Chondrocyte (in vitro differentiated cells): ENCODE results near the gene TADA2B. TPM values are rescaled to one million over a fixed set of nuclear protein-coding genes. Genes with fewer than 3 reads are reported as not detected.

ENCODE experiments used
- DNase-seq: peaks from one replicate; pipeline ENCODE4 v3.0.0; 2021; ENCODE audit warnings: mixed read lengths, low spot score
- H3K27ac Mint-ChIP-seq: one replicate; pipeline ENCODE4 v1.8.0; 2021; ENCODE audit warnings: mild to moderate bottlenecking, moderate library complexity, mixed read lengths; ENCODE audit not compliant: unreplicated experiment
- H3K27me3 Mint-ChIP-seq: 2 replicates; pipeline ENCODE4 v1.8.0; 2021; ENCODE audit warnings: low read depth, mixed read lengths
- H3K36me3 Mint-ChIP-seq: 2 replicates; pipeline ENCODE4 v1.8.0; 2021; ENCODE audit warnings: low read depth, mixed read lengths
- H3K4me1 Mint-ChIP-seq: 2 replicates; pipeline ENCODE4 v1.8.0; 2021; ENCODE audit warnings: low read depth, mild to moderate bottlenecking, mixed read lengths
- H3K4me3 Mint-ChIP-seq: one replicate; pipeline ENCODE4 v1.8.0; 2021; ENCODE audit warnings: mild to moderate bottlenecking, moderate library complexity, mixed read lengths; ENCODE audit not compliant: unreplicated experiment
- H3K9me3 Mint-ChIP-seq: 2 replicates; pipeline ENCODE4 v1.8.0; 2021; ENCODE audit warnings: low read depth, mixed read lengths
- total RNA-seq: library from RNA; stranded (reverse); gene quantifications from 3 replicates; pipeline ENCODE4 v1.2.1, GENCODE V29; 2021
- TF ChIP-seq, protein P1 (sequence below): fragments of 200-600 bp; sonication (generic); IDR thresholded peaks from 2 replicates; pipeline ENCODE4 v1.5.0; 2021; ENCODE audit warnings: antibody characterized with exemption, mild to moderate bottlenecking, moderate library complexity

TADA2B gene
- total RNA-seq, 1 donor from 2014 or later: 18.5 TPM

GRCh38 chr4:7052313-7052712 lies 9.1 kb downstream of the TADA2B start:
- Mint-ChIP-seq H3K4me1 (peaks cover 6% of the 10 kb centered on the region), H3K27ac (no peak overlapping the region), H3K4me3 (no peak overlapping the region), H3K9me3 (no peaks in the 10 kb centered on the region), H3K36me3 (peaks cover 9% of the 10 kb centered on the region), H3K27me3 (no peaks in the 10 kb centered on the region)
- no peak for DNase-seq
- TF ChIP-seq, protein P1, sequence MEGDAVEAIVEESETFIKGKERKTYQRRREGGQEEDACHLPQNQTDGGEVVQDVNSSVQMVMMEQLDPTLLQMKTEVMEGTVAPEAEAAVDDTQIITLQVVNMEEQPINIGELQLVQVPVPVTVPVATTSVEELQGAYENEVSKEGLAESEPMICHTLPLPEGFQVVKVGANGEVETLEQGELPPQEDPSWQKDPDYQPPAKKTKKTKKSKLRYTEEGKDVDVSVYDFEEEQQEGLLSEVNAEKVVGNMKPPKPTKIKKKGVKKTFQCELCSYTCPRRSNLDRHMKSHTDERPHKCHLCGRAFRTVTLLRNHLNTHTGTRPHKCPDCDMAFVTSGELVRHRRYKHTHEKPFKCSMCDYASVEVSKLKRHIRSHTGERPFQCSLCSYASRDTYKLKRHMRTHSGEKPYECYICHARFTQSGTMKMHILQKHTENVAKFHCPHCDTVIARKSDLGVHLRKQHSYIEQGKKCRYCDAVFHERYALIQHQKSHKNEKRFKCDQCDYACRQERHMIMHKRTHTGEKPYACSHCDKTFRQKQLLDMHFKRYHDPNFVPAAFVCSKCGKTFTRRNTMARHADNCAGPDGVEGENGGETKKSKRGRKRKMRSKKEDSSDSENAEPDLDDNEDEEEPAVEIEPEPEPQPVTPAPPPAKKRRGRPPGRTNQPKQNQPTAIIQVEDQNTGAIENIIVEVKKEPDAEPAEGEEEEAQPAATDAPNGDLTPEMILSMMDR: no peak

DNA sequence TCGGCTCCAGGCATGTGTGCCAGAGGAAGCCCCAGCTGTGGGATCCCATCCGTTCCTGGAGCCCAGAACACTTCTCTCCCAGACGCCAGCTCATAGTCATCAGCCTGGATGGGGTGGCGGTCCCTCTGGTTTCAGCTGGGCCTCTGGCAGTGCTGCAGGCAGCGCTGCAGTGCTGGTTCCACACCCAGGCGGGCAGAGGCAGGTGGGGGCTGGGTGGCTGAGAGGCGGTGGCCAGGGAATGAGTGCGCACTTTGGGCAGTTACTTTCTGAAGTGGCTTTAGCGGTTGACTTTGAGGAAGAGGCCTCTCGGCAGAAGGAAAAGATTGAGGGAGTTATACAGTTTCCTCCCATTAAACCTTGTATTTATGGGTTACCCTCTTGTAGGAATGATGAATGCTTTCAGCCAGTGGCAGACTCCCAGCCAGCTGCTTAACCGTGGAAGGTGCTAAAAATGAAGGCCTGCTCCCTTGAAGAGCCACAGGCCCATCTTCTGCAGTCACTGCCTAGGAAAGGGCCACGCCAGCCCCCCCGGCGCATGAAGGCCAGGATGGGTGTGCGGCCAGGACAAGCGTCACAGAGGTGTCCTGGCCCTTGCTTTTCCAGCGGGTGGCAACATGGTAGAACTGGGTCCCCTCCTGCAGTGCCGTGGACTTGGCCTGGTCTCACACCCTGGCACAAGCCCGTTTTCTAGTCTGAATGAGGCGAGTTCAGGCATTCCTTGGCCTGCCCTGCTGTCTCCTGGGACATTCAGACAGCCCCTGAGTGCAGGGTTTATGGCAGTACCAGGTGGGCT lies 9.9 kb downstream of the TADA2B start:
- Mint-ChIP-seq H3K9me3 (no peaks in the 10 kb centered on the region), H3K36me3 (peaks cover 11% of the 10 kb centered on the region), H3K27me3 (no peaks in the 10 kb centered on the region), H3K4me3 (no peak overlapping the region), H3K4me1 (peaks cover 6% of the 10 kb centered on the region), H3K27ac (peak overlapping the region; percentile 22)
- TF ChIP-seq, protein P1: no peak
- no peak for DNase-seq

DNA sequence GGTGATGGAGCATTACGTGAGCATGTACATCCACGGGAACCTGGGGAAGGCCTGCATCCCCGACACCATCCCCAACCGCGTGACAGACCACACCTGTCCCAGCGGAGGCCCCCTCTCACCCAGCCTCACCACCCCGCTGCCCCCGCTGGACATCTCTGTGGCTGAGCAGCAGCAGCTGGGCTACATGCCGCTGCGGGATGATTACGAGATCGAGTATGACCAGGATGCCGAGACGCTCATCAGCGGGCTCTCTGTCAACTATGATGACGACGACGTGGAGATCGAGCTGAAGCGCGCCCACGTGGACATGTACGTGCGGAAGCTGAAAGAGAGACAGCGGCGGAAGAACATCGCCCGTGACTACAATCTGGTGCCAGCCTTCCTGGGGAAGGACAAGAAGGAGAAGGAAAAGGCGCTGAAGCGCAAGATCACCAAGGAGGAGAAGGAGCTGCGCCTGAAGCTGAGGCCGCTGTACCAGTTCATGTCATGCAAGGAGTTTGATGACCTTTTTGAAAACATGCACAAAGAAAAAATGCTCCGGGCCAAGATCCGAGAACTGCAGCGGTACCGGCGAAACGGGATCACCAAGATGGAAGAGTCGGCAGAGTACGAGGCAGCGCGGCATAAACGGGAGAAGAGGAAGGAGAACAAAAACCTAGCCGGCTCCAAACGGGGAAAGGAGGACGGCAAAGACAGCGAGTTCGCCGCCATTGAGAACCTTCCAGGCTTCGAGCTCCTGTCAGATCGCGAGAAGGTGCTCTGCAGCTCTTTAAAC lies 11.1 kb downstream of the TADA2B start:
- Mint-ChIP-seq H3K9me3 (no peaks in the 10 kb centered on the region), H3K4me1 (peaks cover 6% of the 10 kb centered on the region), H3K36me3 (peaks cover 11% of the 10 kb centered on the region), H3K27ac (no peak overlapping the region), H3K27me3 (no peaks in the 10 kb centered on the region), H3K4me3 (no peak overlapping the region)
- TF ChIP-seq, protein P1: no peak
- DNase-seq: no peak

DNA sequence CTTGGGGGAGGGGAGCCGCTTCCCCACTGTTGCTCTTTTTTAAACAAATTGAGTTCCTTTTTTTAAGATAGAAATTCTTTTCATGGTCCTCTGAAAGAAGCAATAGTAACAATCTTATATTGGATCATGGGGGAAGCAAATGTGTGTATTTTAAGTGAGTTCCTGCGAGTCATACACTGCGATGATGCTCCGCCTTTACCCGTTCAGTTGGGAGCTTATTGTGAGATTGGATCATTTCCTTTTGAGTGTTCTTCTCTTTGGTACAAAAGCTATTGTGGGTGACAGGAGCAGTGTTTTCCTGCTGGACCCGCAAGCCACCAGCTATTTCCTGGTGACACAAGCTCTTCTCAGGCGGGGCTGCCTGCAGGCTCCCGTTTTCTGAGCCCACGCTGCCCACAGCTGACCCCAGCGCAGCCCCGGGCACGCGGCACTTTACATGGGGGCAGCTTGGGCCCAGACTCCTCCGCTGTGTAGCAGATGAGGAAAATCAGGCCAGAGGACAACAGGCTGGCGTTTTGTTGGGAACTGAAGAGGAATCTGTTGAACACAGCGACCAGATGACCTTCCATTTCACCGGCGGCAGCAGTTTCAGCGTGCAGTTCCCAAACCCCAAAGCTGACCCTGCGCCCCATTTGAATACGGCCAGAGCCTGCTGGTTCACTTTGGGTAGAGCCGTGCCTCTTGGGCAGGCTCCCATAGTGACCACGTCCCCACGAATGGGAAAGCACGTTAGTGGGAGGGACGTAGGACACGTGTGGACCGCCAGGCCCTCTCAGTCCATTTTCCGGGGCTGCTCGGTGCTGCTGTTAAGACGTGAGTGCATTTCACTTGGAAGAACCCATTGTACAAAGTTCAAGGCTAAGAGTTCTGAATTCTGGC lies 12.2 kb downstream of the TADA2B start:
- Mint-ChIP-seq H3K9me3 (no peaks in the 10 kb centered on the region), H3K36me3 (peaks cover 12% of the 10 kb centered on the region), H3K4me3 (no peak overlapping the region), H3K27me3 (no peaks in the 10 kb centered on the region), H3K4me1 (peaks cover 6% of the 10 kb centered on the region), H3K27ac (no peak overlapping the region)
- no peak for DNase-seq
- TF ChIP-seq, protein P1: no peak

DNA sequence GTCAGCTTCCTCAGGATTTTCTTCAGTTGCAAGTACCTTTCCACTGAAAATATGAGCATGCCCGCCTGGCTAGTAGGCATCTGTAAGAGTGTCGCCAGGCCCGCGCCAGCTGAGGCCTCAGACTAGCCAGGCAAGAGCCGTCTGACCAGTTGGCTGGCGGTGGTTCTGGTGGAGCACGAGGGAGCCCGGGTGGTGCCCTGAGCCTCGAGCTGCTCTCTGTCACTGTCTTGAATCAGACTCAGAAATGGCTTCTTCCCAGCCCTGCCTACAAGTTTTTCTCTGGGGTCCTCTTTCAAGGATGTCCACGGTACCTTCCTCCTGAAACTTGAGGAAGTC lies 12.8 kb downstream of the TADA2B start:
- Mint-ChIP-seq H3K4me1 (peaks cover 6% of the 10 kb centered on the region), H3K4me3 (no peak overlapping the region), H3K27me3 (no peaks in the 10 kb centered on the region), H3K9me3 (no peaks in the 10 kb centered on the region), H3K36me3 (peaks cover 12% of the 10 kb centered on the region), H3K27ac (no peak overlapping the region)
- TF ChIP-seq, protein P1: no peak
- no peak for DNase-seq
